GM21526 (cell line): ENCODE measurements around the gene DBF4.
"Not testable (repeated sequence)": the region's sequence is repeated elsewhere in the genome, so short reads cannot be mapped to it uniquely, and the experiment has no call there.

ENCODE experiments used
- ATAC-seq: cut with Tn5 transposase; IDR thresholded peaks from one replicate; pipeline ENCODE4 v1.9.1; 2021; ENCODE audit warnings: moderate library complexity; ENCODE audit not compliant: unreplicated experiment, low FRiP score

DBF4 gene

DNA sequence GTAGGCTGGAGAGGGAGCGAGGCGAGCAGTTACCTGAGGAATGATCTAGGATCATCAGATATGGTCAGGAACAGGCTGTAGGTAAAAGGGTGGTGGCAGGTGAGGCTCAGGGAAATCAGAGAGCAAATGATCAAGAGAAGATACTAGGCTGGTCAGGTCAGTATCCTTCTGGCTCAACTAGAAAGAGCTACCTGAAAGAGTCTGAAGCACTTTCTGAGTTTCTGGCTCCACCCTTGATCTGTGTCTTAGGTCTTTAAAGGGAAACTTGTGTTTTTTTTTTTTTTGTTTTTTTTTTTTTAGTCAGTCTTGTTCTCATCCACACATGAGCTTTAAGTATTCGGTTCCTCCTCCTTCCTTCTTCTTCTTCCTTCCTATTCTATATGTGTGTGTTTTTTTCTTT is 68.3 kb downstream of the DBF4 start:
- ATAC-seq, result no peak

DNA sequence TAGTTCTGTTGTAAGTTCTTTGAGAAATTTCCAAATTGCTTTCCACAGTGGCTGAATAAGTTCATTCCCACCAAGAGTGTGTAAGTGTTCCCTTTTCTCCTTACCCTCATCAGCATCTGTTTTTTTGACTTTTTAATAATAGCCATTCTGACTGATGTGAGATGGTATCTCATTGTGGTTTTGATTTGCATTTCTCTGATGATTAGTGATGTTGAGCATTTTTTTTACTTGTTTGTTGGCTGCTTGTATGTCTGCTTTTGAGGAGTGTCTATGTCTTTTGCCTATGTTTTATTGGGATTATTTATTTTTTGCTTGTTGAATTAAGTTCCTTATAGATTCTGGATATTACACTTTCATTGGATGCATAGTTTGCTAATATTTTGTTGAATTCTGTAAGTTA is 69.6 kb downstream of the DBF4 start:
- not testable (repeated sequence) for ATAC-seq

DNA sequence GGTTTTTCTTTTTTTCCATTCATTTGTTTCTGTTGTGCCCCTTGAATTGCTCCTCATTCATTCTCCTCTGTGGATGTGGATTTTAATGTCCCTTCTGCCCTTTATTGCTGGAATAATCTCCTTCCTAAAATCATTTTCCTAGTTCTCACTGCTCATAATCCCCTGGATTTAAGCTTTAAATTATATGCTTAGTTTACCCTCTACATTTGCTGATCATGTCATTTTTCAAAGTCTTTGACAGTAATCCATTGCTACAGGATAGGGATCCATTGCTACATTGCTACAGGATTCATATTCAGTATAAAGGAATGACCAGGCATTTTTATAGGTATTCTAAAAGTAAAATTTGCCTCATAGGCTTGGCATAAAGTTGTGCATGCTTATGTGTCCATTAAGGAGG is 72.1 kb downstream of the DBF4 start:
- ATAC-seq, result no peak
